PC-9 (cell line): ENCODE measurements around the gene BMP2K.

ENCODE experiments used
- EZH2 ChIP-seq: fragments of 200-600 bp; sonication (generic); IDR thresholded peaks from 2 replicates; pipeline ENCODE4 v1.8.0; 2017; ENCODE audit warnings: antibody characterized with exemption, low read depth
- TF ChIP-seq, protein P1 (sequence below): fragments of 200-600 bp; sonication (generic); conservative IDR thresholded peaks from 2 replicates; pipeline ENCODE4 v1.6.1; 2017; ENCODE audit warnings: mixed run types, antibody characterized with exemption, mild to moderate bottlenecking, moderate library complexity

DNA sequence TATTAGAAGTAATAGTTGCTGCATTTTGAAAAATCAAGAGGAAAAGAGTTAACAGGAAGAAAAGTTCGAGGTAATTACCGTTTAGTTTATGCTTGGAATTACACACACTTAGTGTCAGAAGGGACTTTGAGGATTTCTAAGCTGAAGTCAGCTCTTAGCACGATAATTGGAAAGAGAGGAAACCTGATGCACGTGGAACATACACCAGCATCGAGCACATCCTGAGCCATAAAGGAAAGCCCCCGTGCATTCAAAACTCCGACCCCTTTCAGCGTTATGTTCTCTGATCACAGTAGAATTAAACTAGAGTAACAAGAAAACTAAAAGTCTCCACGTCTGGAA lies 163.5 kb downstream of the BMP2K start:
- TF ChIP-seq, protein P1, sequence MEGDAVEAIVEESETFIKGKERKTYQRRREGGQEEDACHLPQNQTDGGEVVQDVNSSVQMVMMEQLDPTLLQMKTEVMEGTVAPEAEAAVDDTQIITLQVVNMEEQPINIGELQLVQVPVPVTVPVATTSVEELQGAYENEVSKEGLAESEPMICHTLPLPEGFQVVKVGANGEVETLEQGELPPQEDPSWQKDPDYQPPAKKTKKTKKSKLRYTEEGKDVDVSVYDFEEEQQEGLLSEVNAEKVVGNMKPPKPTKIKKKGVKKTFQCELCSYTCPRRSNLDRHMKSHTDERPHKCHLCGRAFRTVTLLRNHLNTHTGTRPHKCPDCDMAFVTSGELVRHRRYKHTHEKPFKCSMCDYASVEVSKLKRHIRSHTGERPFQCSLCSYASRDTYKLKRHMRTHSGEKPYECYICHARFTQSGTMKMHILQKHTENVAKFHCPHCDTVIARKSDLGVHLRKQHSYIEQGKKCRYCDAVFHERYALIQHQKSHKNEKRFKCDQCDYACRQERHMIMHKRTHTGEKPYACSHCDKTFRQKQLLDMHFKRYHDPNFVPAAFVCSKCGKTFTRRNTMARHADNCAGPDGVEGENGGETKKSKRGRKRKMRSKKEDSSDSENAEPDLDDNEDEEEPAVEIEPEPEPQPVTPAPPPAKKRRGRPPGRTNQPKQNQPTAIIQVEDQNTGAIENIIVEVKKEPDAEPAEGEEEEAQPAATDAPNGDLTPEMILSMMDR = no peak
- no peak for TF ChIP-seq EZH2
